ENCODE measurements around the gene PRSS16.

- TF ChIP-seq POLR2AphosphoS5 (IDR thresholded peaks at IDR 0.05; ENCODE audit: borderline replicate concordance, low read depth, low read length) = no peak
- TF ChIP-seq EZH2 (IDR thresholded peaks at IDR 0.05) = no peak
Measured at GRCh38 chr6:27273783-27274182, 26.3 kb downstream of the PRSS16 start.
